Hypothalamus (tissue), 51 donors: Measurements from ENCODE around the gene STAMBPL1.
"Not testable (repeated sequence)": the region's sequence is repeated elsewhere in the genome, so short reads cannot be mapped to it uniquely, and the experiment has no call there.

Source experiments
- DNase-seq, 51 donors: peaks; one replicate each; lab custom pipeline; 2025; lab: John Stamatoyannopoulos, UW

STAMBPL1 gene

GRCh38 chr10:88879534-88880281 lies at the start of gene STAMBPL1:
Gene STAMBPL1, plus strand, starts transcription at chr10:88880245. Its CDS starts 21,464 bp downstream, at chr10:88901709.
- peak in 34 of 51 donors; percentile 26 to 86 (median 66) for DNase-seq

DNA sequence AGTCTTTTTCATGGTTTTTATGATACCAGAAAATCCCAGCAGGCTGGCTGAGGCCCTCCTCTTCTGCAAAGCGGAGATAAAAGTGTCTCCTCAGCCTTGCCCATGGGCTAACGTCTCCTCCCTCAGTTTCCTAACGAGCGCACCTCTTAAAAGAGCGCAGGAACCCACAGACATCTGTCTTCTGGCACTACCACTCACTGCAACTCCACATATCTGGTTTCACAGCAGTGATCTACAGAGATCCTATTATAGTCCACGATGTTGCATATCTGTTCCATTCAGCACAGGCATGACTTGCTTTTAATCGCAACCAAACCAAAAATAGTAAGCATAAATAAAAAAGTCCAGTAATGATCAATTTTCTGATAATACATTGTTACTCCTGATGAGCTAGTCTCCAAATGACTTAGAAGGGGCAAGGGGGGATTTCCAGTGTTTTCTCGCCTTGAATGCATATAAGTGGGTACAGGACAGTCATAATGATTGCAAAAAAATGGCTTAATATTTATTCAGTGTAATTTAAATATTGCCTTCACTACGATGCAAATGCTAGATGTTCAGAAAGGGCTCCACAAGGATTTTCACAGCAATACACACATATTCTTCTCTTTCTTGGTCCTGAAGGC lies 49.3 kb upstream of the STAMBPL1 start:
- no peak for DNase-seq

DNA sequence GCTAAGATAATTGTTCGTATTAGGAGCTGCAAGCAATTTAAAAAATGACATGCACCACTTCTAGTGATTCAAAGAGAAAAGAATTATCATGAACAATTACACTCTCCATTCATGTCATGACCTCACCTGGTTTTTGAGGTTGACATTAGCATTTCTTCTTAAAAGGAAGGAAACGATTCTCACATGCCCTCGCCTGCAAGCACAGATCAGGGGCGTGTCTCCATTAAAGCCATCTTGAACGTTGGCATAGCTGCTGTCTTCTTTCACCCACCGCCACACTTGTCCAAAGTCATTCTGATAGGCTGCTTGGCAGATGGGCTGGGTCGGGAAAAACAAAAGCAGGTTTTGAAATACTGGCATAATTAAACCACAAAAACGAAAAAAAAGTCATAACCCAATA lies 48.3 kb upstream of the STAMBPL1 start:
- no peak for DNase-seq

- no peak for DNase-seq
Observed at GRCh38 chr10:88832376-88832775, 47.7 kb upstream of the STAMBPL1 start.

- no peak for DNase-seq
Observed at GRCh38 chr10:88833156-88833555, 46.9 kb upstream of the STAMBPL1 start.

GRCh38 chr10:88833723-88834122 lies 46.3 kb upstream of the STAMBPL1 start:
- DNase-seq, result no peak

- peak in 47 of 51 donors; percentile 1 to 87 (median 45) for DNase-seq
Observed at GRCh38 chr10:88835096-88835909, 44.7 kb upstream of the STAMBPL1 start.

- no peak for DNase-seq
Observed at GRCh38 chr10:88835910-88836221, 44.2 kb upstream of the STAMBPL1 start.

DNA sequence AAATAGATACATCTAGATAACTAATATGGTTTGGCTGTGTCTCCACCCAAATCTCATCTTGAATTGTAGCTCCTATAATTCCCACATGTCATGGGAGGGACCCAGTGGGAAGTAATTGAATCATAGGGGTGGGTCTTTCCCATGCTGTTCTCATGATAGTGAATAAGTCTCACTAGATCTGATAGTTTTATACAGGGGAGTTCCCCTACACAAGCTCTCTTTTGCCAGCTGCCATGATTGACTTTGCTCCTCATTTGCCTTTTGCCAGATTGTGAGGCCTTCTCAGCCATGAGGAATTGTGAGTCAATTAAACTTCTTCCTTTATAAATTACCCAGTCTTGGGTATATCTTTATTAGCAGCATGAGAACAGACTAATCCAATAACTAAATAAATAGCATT lies 42.4 kb upstream of the STAMBPL1 start:
- not testable (repeated sequence) for DNase-seq

DNA sequence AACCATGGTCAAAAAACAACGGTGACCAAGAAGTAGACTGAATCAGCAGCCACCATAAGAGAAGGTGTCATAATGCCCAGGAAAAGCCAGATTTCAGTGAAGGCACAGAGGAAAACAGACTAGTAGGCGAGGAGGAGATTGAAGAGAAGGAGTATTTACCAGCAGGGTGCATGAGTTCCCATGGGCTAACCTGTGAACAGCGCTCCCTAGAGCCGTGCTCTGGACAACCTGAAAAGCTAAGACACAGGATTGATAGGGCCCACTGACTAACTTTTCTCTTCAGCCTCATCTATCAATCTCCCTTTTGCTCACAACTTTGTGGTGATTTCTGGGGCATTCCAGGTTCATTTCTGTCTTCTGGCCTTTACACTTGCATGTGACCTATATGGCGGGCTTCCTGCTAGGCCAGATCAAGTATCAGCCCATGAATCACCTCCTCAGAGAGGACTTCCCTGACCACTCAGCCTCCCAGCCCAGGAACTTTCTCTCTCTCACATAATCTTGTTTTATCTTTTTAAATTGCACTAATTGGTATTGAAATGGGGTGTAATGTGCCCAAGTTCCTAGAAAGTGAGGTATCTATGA lies 41.2 kb upstream of the STAMBPL1 start:
- no peak for DNase-seq

DNA sequence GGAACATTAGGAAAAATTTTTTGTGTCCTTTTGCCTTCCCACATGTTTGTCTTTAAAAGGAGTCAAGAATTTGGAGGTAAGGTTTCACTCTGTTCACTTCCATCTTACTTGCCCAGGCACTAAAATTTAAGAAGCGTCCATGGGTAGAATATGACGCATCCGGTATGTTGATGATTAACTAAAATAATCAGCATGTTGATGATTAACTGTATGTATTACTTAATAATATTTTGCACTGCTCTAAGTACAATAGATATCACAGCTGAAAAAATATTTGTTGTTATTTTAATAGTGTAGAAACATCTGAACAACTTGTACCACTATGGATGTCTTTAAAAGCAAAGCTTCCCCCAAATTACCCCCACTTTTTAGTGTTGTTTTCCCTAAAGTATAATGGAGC lies 39.9 kb upstream of the STAMBPL1 start:
- no peak for DNase-seq

DNA sequence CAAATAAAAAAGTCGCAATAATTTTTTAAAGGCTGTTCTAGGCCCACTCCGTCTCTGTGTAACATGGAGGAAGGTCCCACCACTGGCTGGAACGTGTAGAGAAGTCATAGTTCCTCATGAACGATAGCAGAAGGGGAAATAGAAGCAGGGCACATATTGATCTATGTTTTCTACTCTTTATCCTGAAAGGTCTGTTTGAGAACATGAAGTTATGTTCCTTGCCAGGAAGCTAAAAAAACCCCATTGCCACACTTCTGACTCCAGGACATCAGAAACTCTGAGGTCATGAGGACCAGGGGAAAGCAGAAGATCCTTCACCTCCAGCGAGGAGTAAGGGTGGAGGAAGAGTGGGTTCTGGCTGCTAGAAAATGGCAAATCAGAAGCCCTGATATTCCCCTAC lies 39.2 kb upstream of the STAMBPL1 start:
- DNase-seq, result no peak

- DNase-seq, result no peak
Observed at GRCh38 chr10:88841316-88842111, 38.5 kb upstream of the STAMBPL1 start.

- no peak for DNase-seq
Observed at GRCh38 chr10:88843171-88843570, 36.9 kb upstream of the STAMBPL1 start.

GRCh38 chr10:88848499-88848898 lies 31.5 kb upstream of the STAMBPL1 start:
- no peak for DNase-seq

DNA sequence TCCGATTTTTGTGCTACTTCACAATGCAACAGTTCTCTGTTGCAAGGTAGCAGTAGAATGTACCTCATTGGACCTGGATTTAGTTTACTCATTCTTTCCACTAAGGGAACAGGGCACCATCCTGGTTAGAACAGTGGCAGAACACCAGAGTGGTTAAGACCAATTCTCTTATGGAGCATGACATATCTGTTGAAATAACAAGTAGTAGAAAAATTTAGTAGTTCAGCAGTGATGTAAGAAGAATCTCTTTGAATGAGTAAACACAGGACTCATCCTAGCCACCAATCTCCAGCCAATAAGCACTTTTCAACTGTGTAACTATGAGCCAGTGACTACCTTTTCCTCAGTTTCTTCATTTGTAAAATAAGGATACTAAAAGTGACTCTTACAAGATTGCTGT lies 30.8 kb upstream of the STAMBPL1 start:
- DNase-seq, result no peak

DNA sequence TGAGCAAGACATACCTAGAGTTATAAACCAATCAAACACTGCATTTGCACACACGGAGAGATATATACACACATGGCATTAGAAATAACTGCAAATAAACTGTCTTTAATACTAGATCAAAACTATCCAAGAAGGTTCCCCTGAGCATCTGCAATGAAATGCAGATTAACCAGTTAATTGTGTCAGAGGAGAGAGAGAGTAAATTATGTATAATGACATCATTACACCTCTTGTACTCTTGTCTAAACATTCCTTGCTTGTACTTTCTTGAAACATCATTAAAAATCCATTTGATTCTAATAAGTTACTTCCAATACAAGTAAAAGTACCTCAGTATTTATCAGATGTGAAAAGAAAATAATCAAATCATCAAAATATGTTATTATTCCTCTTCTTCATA lies 29.3 kb upstream of the STAMBPL1 start:
- no peak for DNase-seq

GRCh38 chr10:88851706-88852105 lies 28.3 kb upstream of the STAMBPL1 start, which contains the start of gene ANKRD22:
Gene ANKRD22, minus strand, starts transcription at chr10:88851844. Its CDS starts 237 bp downstream, at chr10:88851607.
- DNase-seq, result no peak

DNA sequence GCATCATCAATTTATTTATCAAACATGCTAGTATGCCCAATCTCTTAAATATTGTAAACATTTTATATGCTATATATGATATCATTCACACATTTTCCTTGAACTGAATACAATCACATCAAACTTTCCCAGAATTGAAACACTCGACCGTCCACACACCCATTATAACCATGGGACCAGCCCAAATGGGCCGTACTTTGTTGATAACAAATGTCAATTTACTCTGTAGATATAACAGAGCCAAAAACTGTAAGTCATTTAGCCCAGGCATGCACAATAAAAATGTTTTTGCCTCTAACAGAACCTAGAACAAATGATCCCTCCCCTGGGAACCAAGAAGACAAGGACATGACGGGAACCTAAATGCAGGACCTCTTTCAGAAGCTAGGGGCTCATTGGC lies 27.7 kb upstream of the STAMBPL1 start:
- no peak for DNase-seq

DNA sequence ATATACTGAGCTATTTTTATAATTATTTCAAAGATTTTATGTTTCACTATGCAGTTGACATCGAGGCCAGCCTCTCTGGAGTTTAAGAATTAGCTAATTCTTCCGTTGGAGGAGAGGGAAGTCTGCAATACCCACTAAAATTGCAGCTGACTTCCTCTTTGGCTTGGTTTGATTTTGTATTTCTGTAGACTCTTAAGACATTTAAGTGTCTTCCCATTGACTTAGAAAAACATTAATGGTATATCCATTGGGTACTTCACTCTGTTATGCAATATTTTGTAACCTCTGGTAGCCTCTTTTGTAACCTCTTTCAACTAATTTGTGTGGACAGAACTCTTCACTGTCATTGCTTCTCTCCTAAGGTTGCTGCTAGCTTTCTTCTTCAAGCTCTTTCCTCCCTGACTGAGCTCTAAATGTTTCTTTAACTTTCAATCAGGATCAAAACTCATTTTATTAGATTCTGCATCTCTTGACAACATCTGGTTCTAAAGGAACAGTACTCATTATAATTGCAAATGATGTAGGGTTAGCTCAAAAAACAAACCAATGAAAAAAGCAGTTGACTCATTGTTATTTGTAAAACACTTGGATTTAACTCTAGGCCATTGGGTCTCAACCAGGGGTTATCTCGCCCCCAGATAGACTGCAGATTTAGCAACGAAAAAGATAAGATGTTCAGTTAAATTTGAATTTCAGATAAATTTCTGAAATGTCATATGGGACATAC lies 26.7 kb upstream of the STAMBPL1 start:
- DNase-seq, result no peak
